ENCODE data around the gene PCBP2.

DNA sequence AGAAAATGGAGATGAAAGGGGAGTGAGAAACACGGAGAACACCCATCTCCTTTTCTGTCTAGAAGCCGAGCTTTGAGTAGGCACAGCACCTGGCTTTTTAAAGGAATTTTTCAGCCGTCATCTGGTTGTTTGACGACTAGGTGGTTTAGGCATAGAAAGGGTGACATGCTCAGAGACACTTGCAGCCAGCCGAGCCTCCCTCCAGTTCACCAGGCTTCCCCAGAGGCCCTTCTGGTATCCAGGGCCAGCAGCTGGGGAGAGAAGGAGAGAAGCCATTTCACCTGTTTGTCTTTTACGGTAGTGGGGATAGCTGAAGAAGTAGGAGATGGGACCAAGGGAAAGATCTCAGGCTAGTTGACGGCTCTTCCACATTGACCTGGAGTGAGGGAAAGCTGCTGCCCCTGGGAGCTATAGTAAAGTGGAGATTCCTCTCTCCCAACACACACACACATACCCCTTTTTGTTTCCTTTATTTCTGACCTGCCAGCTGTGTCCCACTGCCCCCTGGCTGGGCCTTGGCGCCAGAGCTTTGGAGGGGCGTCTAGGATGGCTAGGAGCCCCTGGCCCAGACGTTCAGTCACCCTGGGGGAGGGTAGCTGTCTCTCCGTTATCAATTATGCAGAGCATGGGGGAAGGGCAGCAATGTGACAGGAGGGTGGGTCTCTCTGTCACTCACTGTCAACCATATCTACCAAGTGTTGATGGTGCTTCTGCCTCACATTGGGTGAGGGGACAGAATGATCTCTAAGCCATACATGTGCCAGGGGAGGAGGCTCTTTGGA, 41.9 kb downstream of the PCBP2 start:
- TF ChIP-seq, protein P1, sequence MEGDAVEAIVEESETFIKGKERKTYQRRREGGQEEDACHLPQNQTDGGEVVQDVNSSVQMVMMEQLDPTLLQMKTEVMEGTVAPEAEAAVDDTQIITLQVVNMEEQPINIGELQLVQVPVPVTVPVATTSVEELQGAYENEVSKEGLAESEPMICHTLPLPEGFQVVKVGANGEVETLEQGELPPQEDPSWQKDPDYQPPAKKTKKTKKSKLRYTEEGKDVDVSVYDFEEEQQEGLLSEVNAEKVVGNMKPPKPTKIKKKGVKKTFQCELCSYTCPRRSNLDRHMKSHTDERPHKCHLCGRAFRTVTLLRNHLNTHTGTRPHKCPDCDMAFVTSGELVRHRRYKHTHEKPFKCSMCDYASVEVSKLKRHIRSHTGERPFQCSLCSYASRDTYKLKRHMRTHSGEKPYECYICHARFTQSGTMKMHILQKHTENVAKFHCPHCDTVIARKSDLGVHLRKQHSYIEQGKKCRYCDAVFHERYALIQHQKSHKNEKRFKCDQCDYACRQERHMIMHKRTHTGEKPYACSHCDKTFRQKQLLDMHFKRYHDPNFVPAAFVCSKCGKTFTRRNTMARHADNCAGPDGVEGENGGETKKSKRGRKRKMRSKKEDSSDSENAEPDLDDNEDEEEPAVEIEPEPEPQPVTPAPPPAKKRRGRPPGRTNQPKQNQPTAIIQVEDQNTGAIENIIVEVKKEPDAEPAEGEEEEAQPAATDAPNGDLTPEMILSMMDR (IDR thresholded peaks at IDR 0.05): no peak
- no peak for TF ChIP-seq POLR2A (IDR thresholded peaks at IDR 0.05; ENCODE audit: low read depth)
- TF ChIP-seq POLR2AphosphoS5 (IDR thresholded peaks at IDR 0.05): no peak

All from esophagus muscularis mucosa (tissue), 3 donors.